ENCODE data around the gene WDR90. TPM values are rescaled to one million over a fixed set of nuclear protein-coding genes. Genes with fewer than 3 reads are reported as not detected.

Gene WDR90
- 26.9 TPM for total RNA-seq

GRCh38 chr16:648781-649589 is at the start of gene WDR90:
TSS of gene WDR90 (plus strand) at chr16:649365. CDS start at chr16:649417, 52 bp downstream.

GRCh38 chr16:630815-631405 is 18.3 kb upstream of the WDR90 start, which contains the start of gene WFIKKN1:
TSS of gene WFIKKN1 (plus strand) at chr16:630985. CDS start at chr16:631254, 269 bp downstream.

GRCh38 chr16:636206-637080 is 12.7 kb upstream of the WDR90 start, which contains the start of gene METTL26:
TSS of gene METTL26 (minus strand) at chr16:636305. CDS start at chr16:636290, 15 bp downstream.

GRCh38 chr16:641326-642188 is 7.6 kb upstream of the WDR90 start, which contains the start of gene MCRIP2:
TSS of gene MCRIP2 (plus strand) at chr16:641828. CDS start at chr16:641992, 164 bp downstream.

GRCh38 chr16:667780-668518 is 18.8 kb downstream of the WDR90 start, which contains the start of gene RHOT2:
TSS of gene RHOT2 (plus strand) at chr16:668132. CDS start at chr16:668200, 68 bp downstream.

GRCh38 chr16:674968-675883 is 26.1 kb downstream of the WDR90 start, which contains the start of gene RHBDL1:
TSS of gene RHBDL1 (plus strand) at chr16:675671. CDS start at chr16:675791, 120 bp downstream.

GRCh38 chr16:679814-680624 is 30.9 kb downstream of the WDR90 start, which contains the start of gene STUB1:
TSS of gene STUB1 (plus strand) at chr16:680410. CDS start at chr16:680526, 116 bp downstream.

GRCh38 chr16:684071-684794 is 35.1 kb downstream of the WDR90 start, which contains the start of gene JMJD8:
TSS of gene JMJD8 (minus strand) at chr16:684334. CDS start at chr16:684319, 15 bp downstream.

GRCh38 chr16:705431-706188 is 56.4 kb downstream of the WDR90 start, which contains the start of gene FBXL16:
TSS of gene FBXL16 (minus strand) at chr16:705801. CDS start at chr16:697405, 8,396 bp downstream.

GRCh38 chr16:714558-715476 is 65.7 kb downstream of the WDR90 start, which contains the start of gene METRN:
TSS of gene METRN (plus strand) at chr16:715118. CDS start at chr16:715290, 172 bp downstream.

Other genes with a start within 250 kb of the WDR90 start
- 12.5 TPM for gene DECR2, start 247.5 kb upstream of the WDR90 start, total RNA-seq
- gene RAB11FIP3, start 223.7 kb upstream of the WDR90 start, total RNA-seq: 55.1 TPM
- 20.7 TPM for gene CAPN15, start 121.7 kb upstream of the WDR90 start, total RNA-seq
- gene PRR35, start 89.0 kb upstream of the WDR90 start, total RNA-seq: not detected
- gene NHLRC4, start 82.4 kb upstream of the WDR90 start, total RNA-seq: 0.31 TPM
- 42.3 TPM for gene PIGQ, start 79.4 kb upstream of the WDR90 start, total RNA-seq
- gene RAB40C, start 59.3 kb upstream of the WDR90 start, total RNA-seq: 27.5 TPM
- 1.3 TPM for gene WFIKKN1, start 18.4 kb upstream of the WDR90 start, total RNA-seq
- 36.6 TPM for gene METTL26, start 13.1 kb upstream of the WDR90 start, total RNA-seq
- 8.1 TPM for gene MCRIP2, start 7.5 kb upstream of the WDR90 start, total RNA-seq
- 55.1 TPM for gene RHOT2, start 18.8 kb downstream of the WDR90 start, total RNA-seq
- 1.6 TPM for gene RHBDL1, start 26.3 kb downstream of the WDR90 start, total RNA-seq
- 60.1 TPM for gene STUB1, start 31.0 kb downstream of the WDR90 start, total RNA-seq
- gene JMJD8, start 35.0 kb downstream of the WDR90 start, total RNA-seq: 23.2 TPM
- 6.6 TPM for gene WDR24, start 41.0 kb downstream of the WDR90 start, total RNA-seq
- 10.6 TPM for gene FBXL16, start 56.4 kb downstream of the WDR90 start, total RNA-seq
- gene METRN, start 65.8 kb downstream of the WDR90 start, total RNA-seq: 17.5 TPM
- gene ANTKMT, start 71.8 kb downstream of the WDR90 start, total RNA-seq: 21.0 TPM
- gene CCDC78, start 77.1 kb downstream of the WDR90 start, total RNA-seq: 7.5 TPM
- 10.6 TPM for gene HAGHL, start 77.7 kb downstream of the WDR90 start, total RNA-seq
- 84.2 TPM for gene CIAO3, start 91.6 kb downstream of the WDR90 start, total RNA-seq
- not detected for gene MSLN, start 111.4 kb downstream of the WDR90 start, total RNA-seq
- 15.3 TPM for gene RPUSD1, start 139.0 kb downstream of the WDR90 start, total RNA-seq
- gene CHTF18, start 139.3 kb downstream of the WDR90 start, total RNA-seq: 21.0 TPM
- gene GNG13, start 151.4 kb downstream of the WDR90 start, total RNA-seq: not detected

Data from parietal lobe (tissue), 1 donor.